AG09319 (cell line): ENCODE results near the gene CDK5RAP2.

Source experiments
- DNase-seq: peaks from one replicate; pipeline ENCODE4 v3.0.0-alpha.2; 2010; ENCODE audit warnings: low read depth; ENCODE audit errors: extremely low read depth
- CTCF ChIP-seq: IDR thresholded peaks from 2 replicates; pipeline ENCODE4 v1.5.1; 2011; ENCODE audit warnings: low read depth, mild to moderate bottlenecking, inconsistent platforms, low read length, moderate library complexity

The CDK5RAP2 gene

GRCh38 chr9:120545701-120546550, 34.0 kb downstream of the CDK5RAP2 start:
- DNase-seq = no peak
- TF ChIP-seq CTCF = no peak

GRCh38 chr9:120544441-120544840, 35.5 kb downstream of the CDK5RAP2 start:
- no peak for DNase-seq

GRCh38 chr9:120542701-120543490, 37.1 kb downstream of the CDK5RAP2 start:
- no peak for DNase-seq
- TF ChIP-seq CTCF = no peak

More at GRCh38 chr9:120544441-120544840, 35.5 kb downstream of the CDK5RAP2 start:
- no peak for TF ChIP-seq CTCF

- TF ChIP-seq CTCF = no peak
- DNase-seq = no peak
Measured at GRCh38 chr9:120541921-120542320, 38.0 kb downstream of the CDK5RAP2 start.

- no peak for DNase-seq
- TF ChIP-seq CTCF = no peak
Measured at GRCh38 chr9:120539951-120540350, 40.0 kb downstream of the CDK5RAP2 start.

DNA sequence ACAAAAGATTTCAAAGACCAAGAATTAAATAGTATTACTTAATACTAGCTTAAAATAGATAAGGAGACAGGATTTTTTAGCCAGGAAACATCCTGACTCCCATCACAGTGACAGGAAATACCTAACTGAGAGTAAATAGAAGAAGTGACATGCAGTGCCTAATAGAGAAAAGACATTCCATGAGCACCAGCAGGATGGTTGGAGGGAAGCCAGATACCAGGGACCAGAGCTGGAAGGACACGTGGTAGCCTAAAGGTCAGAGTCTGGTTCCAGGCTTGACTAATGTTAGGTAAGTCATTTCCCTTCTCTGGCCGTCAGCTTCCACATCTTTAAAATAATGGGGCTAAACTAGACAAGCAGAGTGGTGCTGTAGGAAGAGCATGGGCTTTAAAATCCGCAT, 41.6 kb downstream of the CDK5RAP2 start:
- DNase-seq = no peak
- TF ChIP-seq CTCF = no peak
